Measurements from ENCODE around the gene ZDHHC4.

Gene ZDHHC4

DNA sequence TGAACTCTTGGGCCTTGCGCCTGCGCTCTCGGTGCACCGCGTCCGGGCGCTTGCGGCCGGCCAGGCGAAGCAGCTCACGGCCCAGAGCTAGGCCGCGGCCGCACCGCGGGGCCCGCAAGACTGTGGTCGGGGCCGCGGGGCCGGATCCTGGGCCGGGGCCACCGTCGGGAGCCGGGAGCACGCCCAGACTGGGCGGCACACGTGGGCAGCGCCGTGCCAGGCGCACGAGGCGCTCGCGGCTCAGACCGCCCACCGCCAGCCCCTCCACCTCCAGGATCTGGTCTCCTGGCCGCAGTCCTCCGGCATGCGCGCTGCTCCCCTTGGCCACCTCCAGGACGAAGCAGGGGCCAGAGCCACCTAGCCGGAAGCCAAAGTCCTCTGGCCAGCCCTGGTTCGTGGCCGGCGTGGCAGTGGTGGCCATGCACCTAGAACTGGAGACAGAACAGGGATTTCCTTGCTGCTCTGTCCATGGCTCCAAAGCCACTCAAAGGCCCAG lies 26.2 kb upstream of the ZDHHC4 start, which contains the start of gene GRID2IP:
TSS of gene GRID2IP (minus strand) at position 446 of the 496 bp plus-strand sequence. CDS start at position 421, 25 bp downstream.
- peaks cover 8% of the 10 kb centered on the region for H3K4me1 ChIP-seq (ENCODE audit: control insufficient read depth, low read length)
- H3K4me2 ChIP-seq (ENCODE audit: low read length): no peak within 1 kb of the TSS
- H3K4me3 ChIP-seq (ENCODE audit: low read length): no peak within 1 kb of the TSS

DNA sequence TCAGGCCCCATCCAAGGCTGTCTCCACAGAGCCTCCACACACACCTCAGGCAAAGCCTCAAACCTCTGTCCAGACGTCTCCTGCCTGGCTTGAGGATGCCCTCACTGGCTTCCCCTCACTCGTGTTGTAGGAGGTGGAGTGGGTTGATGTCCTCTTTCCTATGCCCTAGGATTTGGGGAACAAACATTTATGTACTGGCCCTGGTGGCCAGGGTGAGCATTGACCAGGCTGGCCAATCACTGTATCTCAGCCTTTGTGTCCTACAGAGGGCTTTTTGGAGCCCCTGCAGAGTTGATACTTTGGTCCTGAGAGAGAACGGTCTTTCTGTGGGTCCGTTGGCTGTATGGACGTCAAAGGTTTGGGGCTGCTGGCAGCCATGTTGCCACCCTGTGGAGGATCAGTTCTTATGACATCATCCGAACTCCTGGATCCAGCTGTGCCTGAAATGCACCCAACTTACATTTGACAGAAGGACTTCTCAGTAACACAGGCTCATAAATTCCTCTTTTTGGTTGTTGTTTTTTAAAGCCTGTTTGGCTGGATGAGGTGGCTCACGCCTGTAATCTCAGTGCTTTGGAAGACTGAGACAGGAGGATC lies 23.7 kb upstream of the ZDHHC4 start:
- Histone ChIP-seq H3K9me2 (replicated peaks; ENCODE audit: control insufficient read depth, low read length) (no peaks in the 10 kb centered on the region), H3F3A (ENCODE audit: control insufficient read depth, insufficient read depth) (no peaks in the 10 kb centered on the region), H3K79me2 (ENCODE audit: control insufficient read depth, low read length) (no peaks in the 10 kb centered on the region), H3K27ac (ENCODE audit: low read depth, low read length) (no peak overlapping the region), H3K4me2 (ENCODE audit: low read length) (no peak overlapping the region), H3K9me3 (ENCODE audit: control insufficient read depth, insufficient read depth, low read length) (no peaks in the 10 kb centered on the region), H3K4me1 (ENCODE audit: control insufficient read depth, low read length) (peaks cover 8% of the 10 kb centered on the region), H4K20me1 (ENCODE audit: control insufficient read depth, insufficient read depth, low read depth, low read length) (no peaks in the 10 kb centered on the region), H3K36me3 (ENCODE audit: control insufficient read depth, low read length) (no peaks in the 10 kb centered on the region), H3K27me3 (ENCODE audit: control insufficient read depth, low read length) (no peaks in the 10 kb centered on the region), H3K4me3 (ENCODE audit: low read length) (no peak overlapping the region)
- TF ChIP-seq, protein P1, sequence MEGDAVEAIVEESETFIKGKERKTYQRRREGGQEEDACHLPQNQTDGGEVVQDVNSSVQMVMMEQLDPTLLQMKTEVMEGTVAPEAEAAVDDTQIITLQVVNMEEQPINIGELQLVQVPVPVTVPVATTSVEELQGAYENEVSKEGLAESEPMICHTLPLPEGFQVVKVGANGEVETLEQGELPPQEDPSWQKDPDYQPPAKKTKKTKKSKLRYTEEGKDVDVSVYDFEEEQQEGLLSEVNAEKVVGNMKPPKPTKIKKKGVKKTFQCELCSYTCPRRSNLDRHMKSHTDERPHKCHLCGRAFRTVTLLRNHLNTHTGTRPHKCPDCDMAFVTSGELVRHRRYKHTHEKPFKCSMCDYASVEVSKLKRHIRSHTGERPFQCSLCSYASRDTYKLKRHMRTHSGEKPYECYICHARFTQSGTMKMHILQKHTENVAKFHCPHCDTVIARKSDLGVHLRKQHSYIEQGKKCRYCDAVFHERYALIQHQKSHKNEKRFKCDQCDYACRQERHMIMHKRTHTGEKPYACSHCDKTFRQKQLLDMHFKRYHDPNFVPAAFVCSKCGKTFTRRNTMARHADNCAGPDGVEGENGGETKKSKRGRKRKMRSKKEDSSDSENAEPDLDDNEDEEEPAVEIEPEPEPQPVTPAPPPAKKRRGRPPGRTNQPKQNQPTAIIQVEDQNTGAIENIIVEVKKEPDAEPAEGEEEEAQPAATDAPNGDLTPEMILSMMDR (IDR thresholded peaks at IDR 0.05; ENCODE audit: low read depth, low read length, poor library complexity, severe bottlenecking): no peak
- no peak for TF ChIP-seq EZH2phosphoT487 (IDR thresholded peaks at IDR 0.05; ENCODE audit: borderline replicate concordance, low read length)

More for the DNA sequence above, 26.2 kb upstream of the ZDHHC4 start, which contains the start of gene GRID2IP:
- Histone ChIP-seq H3K27me3 (ENCODE audit: control insufficient read depth, low read length) (no peaks in the 10 kb centered on the region), H3K9me3 (ENCODE audit: control insufficient read depth, insufficient read depth, low read length) (no peaks in the 10 kb centered on the region), H3K9me2 (replicated peaks; ENCODE audit: control insufficient read depth, low read length) (no peaks in the 10 kb centered on the region), H3K36me3 (ENCODE audit: control insufficient read depth, low read length) (no peaks in the 10 kb centered on the region), H3K79me2 (ENCODE audit: control insufficient read depth, low read length) (no peaks in the 10 kb centered on the region), H3K27ac (ENCODE audit: low read depth, low read length) (no peak within 1 kb of the TSS), H4K20me1 (ENCODE audit: control insufficient read depth, insufficient read depth, low read depth, low read length) (no peaks in the 10 kb centered on the region), H3F3A (ENCODE audit: control insufficient read depth, insufficient read depth) (no peaks in the 10 kb centered on the region)
- TF ChIP-seq EZH2phosphoT487 (IDR thresholded peaks at IDR 0.05; ENCODE audit: borderline replicate concordance, low read length): no peak
- TF ChIP-seq, protein P1 (IDR thresholded peaks at IDR 0.05; ENCODE audit: low read depth, low read length, poor library complexity, severe bottlenecking): no peak

DNA sequence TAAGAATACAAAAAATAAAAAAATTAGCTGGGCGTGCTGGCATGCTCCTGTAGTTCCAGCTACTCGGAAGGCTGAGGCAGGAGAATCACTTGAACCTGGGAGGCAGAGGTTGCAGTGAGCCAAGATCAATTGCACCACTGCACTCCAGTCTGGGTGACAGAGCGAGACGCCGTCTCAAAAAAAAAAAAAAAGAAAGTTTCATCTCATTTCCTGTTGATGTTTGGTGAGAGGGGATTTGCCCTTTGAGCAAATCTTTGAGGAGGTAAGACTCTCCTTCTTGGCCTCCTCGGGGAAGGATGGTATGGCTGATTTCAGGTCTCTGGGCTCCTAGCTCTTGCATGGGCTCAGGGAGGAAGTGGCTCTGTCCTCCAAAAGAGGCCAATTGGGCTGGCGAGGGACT lies 22.4 kb upstream of the ZDHHC4 start:
- Histone ChIP-seq H3K36me3 (ENCODE audit: control insufficient read depth, low read length) (no peaks in the 10 kb centered on the region), H3K9me3 (ENCODE audit: control insufficient read depth, insufficient read depth, low read length) (no peaks in the 10 kb centered on the region), H4K20me1 (ENCODE audit: control insufficient read depth, insufficient read depth, low read depth, low read length) (no peaks in the 10 kb centered on the region), H3K4me2 (ENCODE audit: low read length) (peak overlapping the region; percentile 21), H3F3A (ENCODE audit: control insufficient read depth, insufficient read depth) (no peaks in the 10 kb centered on the region), H3K4me3 (ENCODE audit: low read length) (no peak overlapping the region), H3K4me1 (ENCODE audit: control insufficient read depth, low read length) (peaks cover 8% of the 10 kb centered on the region), H3K79me2 (ENCODE audit: control insufficient read depth, low read length) (no peaks in the 10 kb centered on the region), H3K27me3 (ENCODE audit: control insufficient read depth, low read length) (peaks cover under 1% of the 10 kb centered on the region; the same call in 1 of the 2 replicates), H3K27ac (ENCODE audit: low read depth, low read length) (no peak overlapping the region), H3K9me2 (replicated peaks; ENCODE audit: control insufficient read depth, low read length) (no peaks in the 10 kb centered on the region)
- TF ChIP-seq EZH2phosphoT487 (IDR thresholded peaks at IDR 0.05; ENCODE audit: borderline replicate concordance, low read length): no peak
- TF ChIP-seq, protein P1 (IDR thresholded peaks at IDR 0.05; ENCODE audit: low read depth, low read length, poor library complexity, severe bottlenecking): no peak

All from DOHH2 (cell line).